Renal cortical epithelial cell (primary cell): ENCODE data around the gene LRRFIP1. TPM values are rescaled to one million over a fixed set of nuclear protein-coding genes. Genes with fewer than 3 reads are reported as not detected.

ENCODE experiments used
- DNase-seq: peaks from one replicate; pipeline ENCODE4 v3.0.0-alpha.2; 2011; ENCODE audit warnings: low read depth
- total RNA-seq: library from RNA; depleted of rRNA; stranded (reverse); fragments of >200 nt; gene quantifications from 2 replicates; pipeline ENCODE4 v1.2.3, GENCODE V29; 2014

The LRRFIP1 gene
- total RNA-seq, 1 donor from 2014 or later, result 156 TPM

DNA sequence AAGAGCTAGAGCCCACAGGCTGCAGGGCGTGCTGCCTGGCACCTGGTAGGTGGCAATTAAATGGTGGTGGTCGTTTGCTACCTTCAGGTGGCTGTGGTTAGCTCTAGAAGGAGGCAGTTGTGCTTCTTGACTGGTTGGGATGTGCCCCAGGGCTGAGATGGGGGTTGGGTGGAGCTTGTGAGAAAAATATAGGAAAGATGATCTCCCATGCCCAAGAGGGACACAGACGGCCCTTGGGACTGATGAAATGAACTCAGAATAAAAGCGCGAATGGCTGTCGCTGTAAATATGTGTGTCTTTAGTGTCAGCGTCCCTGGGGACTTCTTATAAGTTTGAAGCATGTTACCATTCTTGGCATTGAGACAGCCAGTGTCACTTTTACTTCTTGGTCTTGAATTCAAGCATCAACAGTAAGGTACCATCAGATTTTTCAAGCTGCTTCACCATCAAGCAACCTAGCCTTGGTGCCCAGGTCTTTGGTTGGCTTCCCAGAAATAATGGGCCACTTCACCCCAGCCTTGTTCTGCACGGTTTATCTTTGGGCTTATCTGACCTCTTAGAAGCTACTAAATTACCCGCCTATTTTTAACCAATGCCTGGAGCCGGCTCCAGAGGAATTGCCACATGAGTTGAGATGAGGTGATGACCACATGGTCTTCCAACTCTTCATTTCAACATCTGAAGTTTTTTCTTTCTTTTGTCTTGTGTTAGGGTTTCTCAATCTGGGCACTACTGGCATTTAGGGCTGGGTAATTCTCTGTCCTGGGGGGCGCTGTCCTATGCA is 11.9 kb downstream of the LRRFIP1 start:
- no peak for DNase-seq

DNA sequence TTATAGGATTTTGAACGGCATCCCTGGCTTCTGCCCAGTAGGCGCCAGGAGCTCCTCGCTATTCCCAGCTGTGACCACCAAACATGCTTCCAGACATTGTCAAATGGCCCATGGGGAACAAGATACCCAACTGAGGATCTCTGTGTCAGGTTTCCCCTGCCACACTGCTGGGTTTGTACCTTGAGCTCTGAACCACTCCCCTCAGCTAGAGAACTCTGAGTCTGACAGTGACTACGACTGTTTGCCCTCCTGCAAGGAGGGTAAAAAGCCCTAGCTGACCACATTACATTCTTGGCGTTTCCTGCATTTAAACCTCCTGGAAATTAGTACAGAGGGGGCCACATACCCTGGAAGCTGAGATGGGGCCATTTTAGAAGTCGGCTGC is 12.4 kb downstream of the LRRFIP1 start:
- peak; percentile 30 for DNase-seq

DNA sequence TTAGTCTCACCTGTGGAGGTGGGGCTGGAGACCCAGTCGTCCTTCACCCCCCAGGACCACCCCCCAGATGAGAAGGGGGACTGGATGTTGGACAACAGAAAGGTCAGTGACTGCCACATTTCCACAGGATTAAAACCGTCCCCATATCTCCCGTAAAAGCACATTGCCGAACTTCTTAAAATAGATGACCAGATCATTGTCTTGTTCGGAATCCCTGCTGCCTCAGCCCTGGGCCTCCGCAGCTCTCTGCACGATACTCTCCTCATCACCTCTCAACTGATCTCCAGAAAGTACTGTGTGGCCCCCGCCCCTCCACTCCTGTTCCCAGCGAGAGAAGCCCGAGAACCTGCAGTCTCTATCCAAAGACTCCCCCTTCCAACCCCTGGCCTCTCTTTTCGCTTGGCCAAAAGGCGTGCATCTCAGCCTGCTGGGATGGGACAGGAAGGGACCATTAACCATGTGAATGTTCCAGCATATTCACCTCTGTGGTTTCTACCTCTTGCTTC is 13.2 kb downstream of the LRRFIP1 start:
- no peak for DNase-seq

DNA sequence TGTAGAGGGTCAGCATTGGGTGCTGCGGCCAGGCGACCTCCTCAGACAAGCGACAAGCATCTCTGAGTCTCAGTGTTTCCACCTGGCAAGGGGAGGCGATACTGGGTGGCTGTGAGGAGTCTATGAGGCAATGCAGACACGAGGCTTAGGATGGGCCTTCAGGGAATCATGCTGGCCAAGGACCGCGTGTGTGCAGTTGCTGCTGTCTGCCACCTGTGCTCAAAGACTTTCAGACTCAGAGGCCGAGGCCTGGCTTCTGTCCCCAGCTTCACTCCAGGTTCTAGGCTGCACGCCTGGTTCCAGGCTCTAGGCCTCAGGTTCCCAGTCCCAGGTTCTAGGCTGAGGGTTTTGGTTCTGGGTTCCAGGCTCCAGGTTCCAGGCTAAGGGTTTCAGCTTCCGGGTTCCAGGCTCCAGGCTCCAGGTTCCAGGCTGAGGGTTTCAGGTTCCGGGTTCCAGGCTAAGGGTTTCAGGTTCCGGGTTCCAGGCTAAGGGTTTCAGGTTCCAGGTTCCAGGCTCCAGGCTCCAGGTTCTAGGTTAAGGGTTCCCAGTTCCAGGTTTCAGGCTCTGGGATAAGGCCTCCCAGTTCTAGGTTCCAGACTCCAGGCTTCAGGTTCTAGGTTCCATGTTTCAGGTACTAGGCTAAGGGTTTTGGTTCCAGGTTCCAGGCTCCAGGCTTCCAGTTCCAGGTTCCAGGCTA is 14.8 kb downstream of the LRRFIP1 start:
- DNase-seq, result no peak

DNA sequence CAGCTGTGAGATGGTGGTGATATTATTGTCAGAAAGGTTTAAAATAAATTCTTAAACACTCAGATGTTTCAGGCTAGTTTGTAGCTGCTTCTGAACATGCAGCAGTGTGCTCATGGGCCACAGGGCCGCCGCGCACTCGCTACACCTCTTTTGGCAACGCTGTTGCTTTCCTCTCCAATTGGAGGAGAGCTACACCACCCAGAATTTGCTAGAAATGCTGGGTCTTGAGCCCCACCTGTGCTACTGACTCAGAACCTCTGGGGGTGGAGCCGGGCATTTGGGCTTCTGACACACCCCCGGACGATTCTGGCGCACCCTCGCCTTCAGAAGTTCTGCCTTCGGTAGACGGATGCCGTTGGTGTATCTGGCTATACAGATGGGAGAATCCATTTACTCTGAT is 15.7 kb downstream of the LRRFIP1 start:
- no peak for DNase-seq

DNA sequence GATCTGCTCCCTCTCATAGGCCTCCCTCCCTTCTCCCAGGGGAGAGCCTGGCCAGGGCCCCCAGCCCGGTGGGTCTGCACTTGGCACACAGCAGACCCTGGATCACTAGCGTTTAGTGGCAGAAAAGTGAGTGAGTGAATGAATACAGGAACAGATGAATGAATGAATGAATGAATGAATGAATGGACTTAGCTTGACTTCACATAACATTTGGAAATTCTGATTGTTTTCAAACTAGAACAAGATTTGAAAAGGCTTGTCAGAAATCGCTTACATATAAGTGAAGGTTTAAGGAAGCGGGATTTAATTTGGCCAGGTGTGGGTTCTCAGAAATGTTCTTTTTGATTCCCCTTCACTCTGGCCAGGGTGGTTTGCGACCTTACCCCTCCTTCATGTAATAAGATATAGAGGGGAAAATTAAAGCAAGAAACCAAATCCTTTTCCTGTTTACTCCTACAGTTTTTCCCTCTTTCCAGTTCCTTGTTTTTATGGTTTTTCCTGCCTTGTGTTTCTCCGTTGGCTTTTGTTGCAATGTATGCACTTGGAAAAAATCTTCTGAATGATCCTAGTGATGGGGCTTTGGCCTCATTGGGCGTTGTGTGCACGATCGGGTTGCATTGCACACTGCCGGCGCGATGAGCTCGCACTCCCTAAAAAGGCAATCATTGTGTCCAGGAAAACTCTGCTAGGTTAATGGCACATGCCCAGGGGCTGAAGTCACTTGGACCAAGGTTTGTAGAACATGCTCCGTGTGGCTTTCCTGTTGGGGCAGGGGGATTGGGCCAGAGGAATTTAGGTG is 16.4 kb downstream of the LRRFIP1 start:
- DNase-seq, result no peak

DNA sequence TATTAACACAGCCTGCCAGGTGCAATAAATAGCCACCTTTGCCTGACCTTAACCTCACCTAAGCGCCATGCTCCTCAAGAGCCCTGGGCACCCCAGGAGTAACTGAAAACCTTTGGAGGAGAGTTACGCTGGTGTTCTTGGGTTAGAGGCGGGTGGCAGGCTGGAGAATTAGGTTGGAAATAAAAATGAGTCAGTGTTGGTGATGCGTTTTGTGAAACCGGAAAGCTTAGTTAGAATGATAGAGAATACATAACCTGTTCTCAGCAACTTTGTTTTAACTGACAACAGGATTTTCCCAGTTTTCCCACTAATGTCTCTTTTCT is 17.0 kb downstream of the LRRFIP1 start:
- no peak for DNase-seq

DNA sequence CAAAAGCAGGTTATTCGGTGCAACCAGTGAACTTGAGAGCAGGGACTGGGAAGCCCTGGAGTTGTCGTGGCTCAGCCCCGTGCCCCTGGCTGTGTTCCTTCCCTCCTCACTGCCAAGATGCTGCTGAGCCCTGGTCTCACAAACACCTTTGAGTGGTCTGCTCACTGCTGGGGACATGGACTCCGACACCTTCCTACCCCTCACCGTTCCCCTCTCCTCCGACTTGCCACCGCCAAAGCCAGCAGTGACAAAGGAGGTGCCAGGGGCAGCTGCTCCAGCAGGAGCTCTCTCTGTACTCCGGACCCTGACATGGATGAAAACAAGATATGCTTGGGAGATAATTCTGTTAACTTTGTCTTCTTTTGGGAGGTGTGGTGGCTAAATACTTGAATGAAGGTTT is 17.9 kb downstream of the LRRFIP1 start:
- DNase-seq, result no peak

DNA sequence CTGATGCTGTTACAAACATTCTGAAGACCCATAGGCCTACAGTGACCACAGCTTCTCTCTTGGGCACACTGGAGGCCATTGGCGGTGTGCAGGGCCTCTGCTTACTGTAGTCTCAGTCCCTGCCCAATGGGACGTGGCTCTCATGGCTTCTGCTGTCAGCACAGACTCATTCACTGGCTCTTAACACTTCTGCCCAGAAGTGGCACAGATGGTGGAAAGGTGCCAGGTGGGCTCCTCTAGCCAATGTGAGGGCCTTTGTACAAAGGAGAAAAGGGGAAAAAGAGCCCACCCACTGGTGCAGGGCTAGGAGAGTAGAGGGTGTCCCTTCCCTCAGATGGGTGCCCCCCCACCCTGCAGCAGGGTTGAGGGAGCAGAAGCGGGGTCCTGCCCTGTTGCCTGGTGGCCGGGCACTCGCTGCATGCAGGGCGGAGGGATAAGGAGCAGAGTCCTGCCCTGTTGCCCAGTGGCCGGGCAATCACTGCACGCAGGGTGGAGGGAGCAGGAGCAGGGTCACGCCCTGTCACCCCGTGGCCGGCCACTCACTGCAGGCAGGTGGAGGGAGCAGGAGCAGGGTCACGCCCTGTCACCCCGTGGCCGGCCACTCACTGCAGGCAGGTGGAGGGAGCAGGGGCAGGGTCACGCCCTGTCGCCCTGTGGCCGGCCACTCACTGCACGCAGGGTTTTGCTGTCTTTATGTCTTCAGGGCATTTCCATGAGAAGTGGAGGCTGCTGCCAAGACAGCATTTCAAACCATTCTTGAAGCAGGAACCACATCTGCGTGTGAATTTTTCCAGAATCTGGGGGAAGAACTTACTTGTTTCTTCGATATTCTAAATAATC is 20.0 kb downstream of the LRRFIP1 start:
- DNase-seq, result no peak

DNA sequence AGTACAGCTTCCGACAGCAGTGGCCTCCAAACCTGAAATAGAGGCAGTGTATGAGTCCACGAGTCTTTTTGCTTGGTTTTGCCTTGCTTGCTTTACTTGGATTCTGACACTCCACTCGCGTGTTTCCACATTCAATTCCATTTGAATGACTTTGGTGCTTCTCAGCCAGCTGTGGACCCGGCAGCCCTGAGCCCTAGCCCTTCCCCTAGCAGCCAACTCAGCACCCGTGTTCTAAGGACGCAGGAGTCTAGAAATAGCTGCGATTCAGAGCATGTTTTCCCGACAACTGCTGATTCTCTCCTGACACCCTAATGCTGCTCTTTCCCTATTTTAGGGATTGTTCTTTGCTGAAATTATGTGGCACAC is 20.6 kb downstream of the LRRFIP1 start:
- DNase-seq, result no peak

DNA sequence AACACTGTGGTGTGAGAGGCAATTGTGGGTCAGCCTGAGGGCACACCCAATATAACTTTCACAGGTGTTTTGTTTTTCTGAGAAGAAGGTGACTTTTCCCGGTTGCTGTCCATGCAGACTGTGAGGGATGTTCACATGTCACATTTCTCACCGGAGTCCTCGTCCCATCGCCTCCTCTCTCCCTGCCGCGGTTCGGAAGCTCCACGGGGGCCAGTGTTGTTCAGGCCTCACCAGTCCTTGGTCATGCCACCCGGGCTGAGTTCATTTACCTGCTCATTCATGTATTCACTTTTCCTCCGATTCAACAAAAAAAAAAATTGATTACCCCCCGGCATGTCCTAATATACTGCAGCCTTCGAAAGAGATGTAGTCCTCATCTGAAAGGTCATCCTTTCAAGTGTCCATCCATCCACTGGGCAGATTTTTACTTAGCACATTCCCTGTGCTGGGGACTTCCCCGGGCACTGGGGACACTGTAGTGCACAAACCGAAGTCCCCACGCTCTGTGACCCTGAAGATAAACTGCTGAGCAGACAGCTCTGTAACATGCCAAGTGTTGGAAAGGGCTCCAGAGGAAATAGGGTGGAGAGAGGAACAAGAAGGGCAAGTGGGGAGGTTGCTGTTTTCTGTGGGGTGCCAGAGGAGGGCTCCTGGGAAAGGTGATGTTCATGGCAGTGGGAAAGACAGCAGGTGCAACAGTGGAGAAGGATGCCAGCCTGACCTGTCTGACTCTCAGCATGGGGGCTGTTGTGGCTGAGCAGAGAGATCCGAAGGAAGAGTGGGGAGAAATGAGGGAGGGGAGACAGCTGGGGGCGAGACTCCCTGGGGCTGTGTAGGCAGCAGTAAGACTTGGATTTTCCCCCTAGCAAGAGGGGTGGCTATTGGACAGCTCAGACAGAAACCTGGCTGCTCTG is 22.4 kb downstream of the LRRFIP1 start:
- no peak for DNase-seq

DNA sequence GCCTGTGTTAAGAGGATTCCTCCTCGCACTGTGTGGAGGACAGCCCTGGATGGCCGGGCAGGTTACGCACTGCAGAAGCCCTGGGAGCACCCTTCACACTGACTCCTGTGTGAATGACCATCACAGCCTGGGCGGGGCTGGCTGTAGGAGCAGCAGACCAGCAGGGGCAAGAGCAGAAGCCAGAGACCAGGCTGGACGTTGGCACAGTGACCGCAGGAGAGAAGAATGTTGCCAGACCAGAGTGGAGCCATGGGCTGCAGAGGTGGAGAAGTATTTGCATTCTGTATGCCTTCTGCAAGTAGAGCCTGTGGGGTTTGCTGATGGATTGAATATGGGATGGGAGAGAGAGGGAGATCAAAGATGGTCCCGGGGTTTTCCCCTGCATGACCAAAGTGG is 23.1 kb downstream of the LRRFIP1 start:
- no peak for DNase-seq

DNA sequence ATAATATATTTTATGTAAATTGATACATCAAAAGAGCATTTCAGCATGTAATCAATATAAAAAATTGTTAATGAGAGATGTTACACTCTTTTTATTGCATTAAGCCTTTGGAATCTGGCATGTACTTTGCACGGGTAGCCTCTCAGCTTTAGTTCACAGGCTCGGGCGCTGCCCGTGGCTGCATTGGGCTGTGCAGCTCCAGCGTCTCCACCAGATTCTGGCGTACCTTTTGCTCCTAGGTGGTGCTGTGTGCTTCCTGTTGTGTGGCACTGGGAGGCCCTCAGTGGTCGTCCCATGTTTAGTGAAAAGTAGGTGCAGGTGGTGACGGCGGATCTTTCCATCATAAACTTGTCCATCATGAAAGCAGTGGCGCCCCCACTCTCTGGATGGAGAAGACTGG is 24.4 kb downstream of the LRRFIP1 start:
- DNase-seq, result no peak

DNA sequence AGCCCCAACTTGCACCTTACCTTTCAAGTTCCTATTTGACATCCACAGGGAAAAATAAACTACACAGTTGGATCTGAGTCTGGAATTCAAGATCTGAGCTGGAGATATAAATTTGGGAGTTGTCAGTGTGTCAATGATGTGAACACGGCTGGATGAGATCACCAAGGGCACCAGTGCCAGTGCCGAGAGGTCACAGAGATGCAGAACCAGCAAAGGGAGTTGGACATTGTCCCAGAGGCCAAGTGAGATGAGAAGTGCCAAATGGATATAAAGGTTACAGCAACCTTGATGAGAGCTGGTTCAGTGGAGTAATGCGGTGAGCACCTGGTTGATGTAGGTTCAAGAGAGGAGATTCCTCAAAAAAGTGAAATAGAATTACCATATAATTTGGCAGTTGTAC is 24.8 kb downstream of the LRRFIP1 start:
- DNase-seq, result no peak

DNA sequence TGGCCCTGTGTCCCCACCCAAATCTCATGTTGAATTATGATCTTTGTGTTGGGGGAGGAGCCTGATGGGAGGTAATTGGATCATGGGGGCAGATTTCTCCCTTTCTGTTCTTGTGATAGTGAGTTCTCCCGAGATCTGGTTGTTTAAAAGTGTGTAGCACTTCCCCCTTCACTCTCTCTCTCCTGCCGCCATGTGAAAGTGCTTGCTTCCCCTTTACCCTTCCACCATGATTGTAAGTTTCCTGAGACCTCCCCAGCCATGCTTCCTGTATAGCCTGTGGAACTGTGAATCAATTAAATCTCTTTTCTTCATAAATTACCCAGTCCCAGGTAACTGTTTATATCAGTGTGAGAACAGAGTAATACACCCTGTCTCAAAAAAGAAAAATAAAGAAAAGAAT is 25.5 kb downstream of the LRRFIP1 start:
- no peak for DNase-seq

DNA sequence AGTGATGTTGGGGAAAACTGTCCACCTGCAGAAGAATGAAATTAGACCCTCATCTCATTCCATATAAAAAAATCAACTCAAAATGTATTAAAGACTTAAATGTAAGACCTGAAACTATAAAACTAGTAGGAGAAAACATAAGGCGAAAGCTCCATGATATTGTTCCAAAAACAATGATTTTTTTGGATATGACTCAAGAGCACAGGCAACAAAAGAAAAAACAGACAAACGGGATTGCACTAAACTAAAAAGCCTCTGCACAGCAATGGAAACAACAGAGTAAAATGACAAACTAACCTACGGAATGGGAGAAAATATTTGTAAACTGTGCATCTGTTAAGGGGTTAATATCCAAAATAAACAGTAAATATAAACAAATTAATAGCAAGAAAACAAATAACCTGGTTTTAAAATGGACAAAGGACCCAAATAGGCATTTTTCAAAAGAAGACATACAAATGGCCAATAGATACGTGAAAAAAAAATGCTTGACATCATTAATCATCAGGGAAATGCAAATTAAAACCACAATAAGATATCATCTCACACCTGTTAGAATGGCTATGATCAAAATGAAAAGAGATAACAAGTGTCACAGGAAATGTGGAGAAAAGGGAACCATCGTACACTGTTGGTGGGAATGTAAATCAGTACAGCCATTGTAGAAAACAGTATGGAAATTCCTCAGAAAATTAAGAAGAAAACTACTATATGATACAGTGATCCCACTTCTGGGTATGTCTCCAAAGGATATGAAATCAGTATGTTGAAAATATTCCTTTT is 26.6 kb downstream of the LRRFIP1 start:
- no peak for DNase-seq

DNA sequence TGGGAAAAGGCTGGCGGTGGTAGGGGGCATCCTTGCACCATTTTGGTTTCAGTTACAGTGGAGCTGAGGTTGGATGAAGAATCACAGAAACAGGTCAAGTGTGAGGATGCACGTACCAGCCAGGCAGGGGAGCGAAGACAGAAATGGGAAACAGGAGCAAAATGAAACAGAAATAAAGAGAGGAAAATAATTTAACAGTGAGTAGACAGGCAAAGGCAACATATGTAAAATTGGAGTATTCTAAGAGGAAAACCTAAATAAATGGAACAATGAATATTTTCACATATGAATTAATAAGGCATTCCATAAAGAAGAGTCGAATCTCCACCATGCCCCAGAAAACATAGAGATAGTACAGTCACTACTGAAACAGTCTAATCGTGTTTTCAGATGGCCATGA is 29.7 kb downstream of the LRRFIP1 start:
- DNase-seq, result no peak

DNA sequence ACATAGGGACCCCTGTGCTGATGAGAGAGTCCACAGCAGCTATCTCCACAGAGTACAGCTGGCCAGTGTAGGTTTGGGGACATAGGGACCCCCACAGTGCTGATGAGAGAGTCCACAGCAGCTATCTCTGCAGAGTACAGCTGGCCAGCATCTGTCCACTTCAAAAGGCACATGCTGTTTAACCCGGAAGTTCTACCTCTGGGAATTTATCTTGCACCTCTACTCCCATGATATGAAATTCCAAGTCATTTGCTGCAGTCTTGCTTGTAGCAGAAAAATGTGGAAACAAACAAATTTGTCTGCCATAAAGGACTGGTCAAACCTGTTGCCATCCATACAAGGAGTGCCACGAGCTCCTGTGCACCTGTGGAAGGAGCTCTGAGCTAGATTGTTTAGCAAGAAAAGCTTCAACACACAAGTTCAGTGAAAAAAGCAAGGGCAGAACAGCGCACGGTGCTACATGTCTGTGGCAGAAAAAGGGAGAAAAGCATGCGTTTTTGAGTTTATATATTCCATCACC is 33.1 kb downstream of the LRRFIP1 start:
- DNase-seq, result no peak

DNA sequence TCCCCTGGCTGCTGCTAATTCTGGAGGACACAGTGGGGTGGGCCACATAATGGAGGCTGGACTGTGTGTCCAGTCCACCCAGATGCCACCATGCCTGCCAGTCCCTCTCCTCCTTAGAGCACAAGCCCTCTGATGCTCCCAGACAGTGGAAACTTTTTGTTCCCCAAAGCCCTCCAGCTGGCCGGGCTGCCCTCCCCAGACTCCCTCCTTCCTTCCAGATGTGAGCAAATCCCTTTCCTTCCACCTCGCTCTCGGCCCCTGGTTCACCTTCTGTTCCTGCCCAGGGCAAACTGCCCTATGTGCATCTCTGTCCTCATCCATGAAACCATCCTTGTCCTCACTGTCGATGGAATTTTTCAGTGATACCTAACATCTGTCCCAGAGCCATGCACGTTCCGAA is 33.9 kb downstream of the LRRFIP1 start:
- no peak for DNase-seq
